SU-DHL-6 (cell line): ENCODE results near the gene ABHD16A.

ENCODE experiments used
- H2AFZ ChIP-seq: fragments of 200-600 bp; sonication (generic); 2 replicates; pipeline ENCODE4 v1.6.1; 2014; ENCODE audit warnings: low read depth, mild to moderate bottlenecking, moderate library complexity, mixed read lengths, antibody characterized with exemption, low read length; ENCODE audit not compliant: severe bottlenecking
- H3F3A ChIP-seq: fragments of 200-600 bp; shearing (Covaris generic); 2 replicates; pipeline ENCODE4 v1.6.0; 2016; ENCODE audit warnings: antibody characterized with exemption, mild to moderate bottlenecking; ENCODE audit not compliant: insufficient read depth
- H3K27ac ChIP-seq: fragments of 200-600 bp; sonication (generic); 2 replicates; pipeline ENCODE4 v1.5.1; 2016; ENCODE audit warnings: low read depth, mild to moderate bottlenecking, low read length, moderate library complexity, mixed read lengths
- H3K27me3 ChIP-seq: fragments of 200-600 bp; sonication (generic), shearing (Covaris generic); 2 replicates; pipeline ENCODE4 v1.6.0; 2014; ENCODE audit warnings: mild to moderate bottlenecking, low read length
- H3K36me3 ChIP-seq: fragments of 200-600 bp; sonication (generic); 2 replicates; pipeline ENCODE4 v1.6.1; 2014; ENCODE audit warnings: mild to moderate bottlenecking, low read length, mixed read lengths
- H3K4me2 ChIP-seq: fragments of 300-600, 200-600 bp; shearing (Covaris generic), sonication (generic); 2 replicates; pipeline ENCODE4 v1.6.0; 2014; ENCODE audit warnings: low read length, low read depth, mild to moderate bottlenecking; ENCODE audit not compliant: poor library complexity, severe bottlenecking
- H3K4me3 ChIP-seq: fragments of 200-600 bp; sonication (generic); 2 replicates; pipeline ENCODE4 v1.5.1; 2014; ENCODE audit warnings: antibody characterized with exemption, low read length, mild to moderate bottlenecking, mixed read lengths; ENCODE audit not compliant: insufficient read depth, poor library complexity, severe bottlenecking
- H3K79me2 ChIP-seq: fragments of 200-600 bp; sonication (generic); 2 replicates; pipeline ENCODE4 v1.6.1; 2014; ENCODE audit warnings: mild to moderate bottlenecking, low read length, moderate library complexity; ENCODE audit not compliant: insufficient read depth
- H3K9ac ChIP-seq: fragments of 200-600 bp; sonication (generic); 2 replicates; pipeline ENCODE4 v1.7.0; 2014; ENCODE audit warnings: mild to moderate bottlenecking, low read length
- H3K9me2 ChIP-seq: fragments of 200-600 bp; sonication (generic); replicated peaks from 2 replicates; pipeline ENCODE4 v1.6.1; 2014; ENCODE audit warnings: low read length; ENCODE audit not compliant: insufficient read depth
- H3K9me3 ChIP-seq: fragments of 200-600 bp; sonication (generic); 2 replicates; pipeline ENCODE4 v1.6.1; 2014; ENCODE audit warnings: low read length, mixed read lengths; ENCODE audit not compliant: insufficient read depth
- H4K20me1 ChIP-seq: fragments of 200-600 bp; sonication (generic); 2 replicates; pipeline ENCODE4 v1.6.1; 2014; ENCODE audit warnings: low read depth, mild to moderate bottlenecking, antibody characterized with exemption, low read length, moderate library complexity, mixed read lengths
- EZH2phosphoT487 ChIP-seq: fragments of 200-600 bp; sonication (generic), shearing (Covaris generic); conservative IDR thresholded peaks from 2 replicates; pipeline ENCODE4 v1.6.1; 2018; ENCODE audit warnings: mild to moderate bottlenecking, antibody characterized with exemption, low read length, moderate library complexity, mixed read lengths
- TF ChIP-seq, protein P1 (sequence below): fragments of 200-600 bp; sonication (generic); IDR thresholded peaks from one replicate; pipeline ENCODE4 v1.5.1; 2017; ENCODE audit warnings: antibody characterized with exemption, mild to moderate bottlenecking, low read length, moderate library complexity; ENCODE audit not compliant: insufficient read depth, poor library complexity, severe bottlenecking

Gene ABHD16A

DNA sequence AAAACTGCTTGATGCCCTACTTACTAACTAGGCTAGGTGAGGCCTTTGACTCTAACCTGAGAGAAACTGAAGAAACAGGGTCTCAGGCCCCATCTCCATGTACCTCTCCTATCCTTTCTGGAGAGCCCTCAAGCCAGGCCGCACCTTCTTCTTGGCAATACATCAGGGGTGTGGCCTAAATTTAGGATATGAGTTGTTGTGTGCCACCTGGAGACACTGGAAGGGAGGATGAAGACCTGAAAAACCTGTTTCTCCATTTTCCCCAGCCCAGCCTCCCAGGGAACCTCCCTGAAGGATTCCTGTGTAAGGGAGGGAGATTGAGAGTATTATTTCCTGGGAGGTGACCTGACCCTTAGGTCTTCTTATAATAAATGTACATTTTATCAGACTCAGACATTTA is 15.1 kb upstream of the ABHD16A start:
- Histone ChIP-seq H4K20me1 (no peaks in the 10 kb centered on the region), H3K9ac (no peak overlapping the region), H2AFZ (no peak overlapping the region), H3K9me2 (no peaks in the 10 kb centered on the region), H3K27ac (no peak overlapping the region), H3K9me3 (no peaks in the 10 kb centered on the region), H3K36me3 (no peaks in the 10 kb centered on the region), H3K4me2 (no peak overlapping the region), H3K79me2 (no peaks in the 10 kb centered on the region), H3K27me3 (no peaks in the 10 kb centered on the region), H3K4me3 (no peak overlapping the region), H3F3A (no peaks in the 10 kb centered on the region)
- TF ChIP-seq EZH2phosphoT487: no peak
- TF ChIP-seq, protein P1, sequence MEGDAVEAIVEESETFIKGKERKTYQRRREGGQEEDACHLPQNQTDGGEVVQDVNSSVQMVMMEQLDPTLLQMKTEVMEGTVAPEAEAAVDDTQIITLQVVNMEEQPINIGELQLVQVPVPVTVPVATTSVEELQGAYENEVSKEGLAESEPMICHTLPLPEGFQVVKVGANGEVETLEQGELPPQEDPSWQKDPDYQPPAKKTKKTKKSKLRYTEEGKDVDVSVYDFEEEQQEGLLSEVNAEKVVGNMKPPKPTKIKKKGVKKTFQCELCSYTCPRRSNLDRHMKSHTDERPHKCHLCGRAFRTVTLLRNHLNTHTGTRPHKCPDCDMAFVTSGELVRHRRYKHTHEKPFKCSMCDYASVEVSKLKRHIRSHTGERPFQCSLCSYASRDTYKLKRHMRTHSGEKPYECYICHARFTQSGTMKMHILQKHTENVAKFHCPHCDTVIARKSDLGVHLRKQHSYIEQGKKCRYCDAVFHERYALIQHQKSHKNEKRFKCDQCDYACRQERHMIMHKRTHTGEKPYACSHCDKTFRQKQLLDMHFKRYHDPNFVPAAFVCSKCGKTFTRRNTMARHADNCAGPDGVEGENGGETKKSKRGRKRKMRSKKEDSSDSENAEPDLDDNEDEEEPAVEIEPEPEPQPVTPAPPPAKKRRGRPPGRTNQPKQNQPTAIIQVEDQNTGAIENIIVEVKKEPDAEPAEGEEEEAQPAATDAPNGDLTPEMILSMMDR: no peak

DNA sequence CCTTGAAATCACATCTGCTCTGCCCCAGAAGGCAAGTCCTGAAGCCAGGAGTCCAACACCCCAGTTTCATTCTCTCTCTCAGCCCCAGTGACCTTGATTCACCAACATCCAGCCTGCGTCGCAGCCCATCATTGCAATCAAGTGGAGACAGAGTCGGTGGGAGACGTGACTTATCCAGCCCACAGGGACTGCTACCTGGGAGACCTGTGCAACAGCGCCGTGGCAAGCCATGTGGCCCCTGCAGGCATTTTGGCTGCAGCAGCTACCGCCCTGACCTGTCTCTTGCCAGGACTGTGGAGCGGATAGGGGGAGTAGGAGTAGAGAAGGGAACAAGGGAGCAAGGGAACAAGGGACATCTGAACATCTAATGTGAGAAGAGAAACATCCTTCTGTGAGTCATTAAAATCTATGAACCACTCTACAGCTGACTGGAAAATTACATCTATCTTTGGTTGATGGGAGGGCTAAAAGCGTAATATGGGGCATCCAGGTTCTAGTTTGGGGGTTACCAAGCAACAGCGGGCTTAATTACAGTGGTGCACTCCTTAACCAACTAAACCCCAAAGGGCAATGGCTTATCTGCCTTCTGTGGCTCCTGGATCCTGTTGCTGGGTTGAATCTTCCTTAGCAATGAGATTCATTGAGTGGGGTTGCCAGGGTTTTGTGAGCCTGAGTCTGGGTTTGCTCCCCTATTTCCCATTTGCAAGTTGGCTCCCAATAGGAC is 14.5 kb upstream of the ABHD16A start:
- Histone ChIP-seq H3K27ac (no peak overlapping the region), H3K4me2 (no peak overlapping the region), H4K20me1 (no peaks in the 10 kb centered on the region), H3F3A (no peaks in the 10 kb centered on the region), H3K9me2 (no peaks in the 10 kb centered on the region), H3K9me3 (no peaks in the 10 kb centered on the region), H3K9ac (no peak overlapping the region), H3K36me3 (no peaks in the 10 kb centered on the region), H3K27me3 (no peaks in the 10 kb centered on the region), H2AFZ (no peak overlapping the region), H3K79me2 (no peaks in the 10 kb centered on the region), H3K4me3 (no peak overlapping the region)
- no peak for TF ChIP-seq EZH2phosphoT487
- TF ChIP-seq, protein P1: no peak

DNA sequence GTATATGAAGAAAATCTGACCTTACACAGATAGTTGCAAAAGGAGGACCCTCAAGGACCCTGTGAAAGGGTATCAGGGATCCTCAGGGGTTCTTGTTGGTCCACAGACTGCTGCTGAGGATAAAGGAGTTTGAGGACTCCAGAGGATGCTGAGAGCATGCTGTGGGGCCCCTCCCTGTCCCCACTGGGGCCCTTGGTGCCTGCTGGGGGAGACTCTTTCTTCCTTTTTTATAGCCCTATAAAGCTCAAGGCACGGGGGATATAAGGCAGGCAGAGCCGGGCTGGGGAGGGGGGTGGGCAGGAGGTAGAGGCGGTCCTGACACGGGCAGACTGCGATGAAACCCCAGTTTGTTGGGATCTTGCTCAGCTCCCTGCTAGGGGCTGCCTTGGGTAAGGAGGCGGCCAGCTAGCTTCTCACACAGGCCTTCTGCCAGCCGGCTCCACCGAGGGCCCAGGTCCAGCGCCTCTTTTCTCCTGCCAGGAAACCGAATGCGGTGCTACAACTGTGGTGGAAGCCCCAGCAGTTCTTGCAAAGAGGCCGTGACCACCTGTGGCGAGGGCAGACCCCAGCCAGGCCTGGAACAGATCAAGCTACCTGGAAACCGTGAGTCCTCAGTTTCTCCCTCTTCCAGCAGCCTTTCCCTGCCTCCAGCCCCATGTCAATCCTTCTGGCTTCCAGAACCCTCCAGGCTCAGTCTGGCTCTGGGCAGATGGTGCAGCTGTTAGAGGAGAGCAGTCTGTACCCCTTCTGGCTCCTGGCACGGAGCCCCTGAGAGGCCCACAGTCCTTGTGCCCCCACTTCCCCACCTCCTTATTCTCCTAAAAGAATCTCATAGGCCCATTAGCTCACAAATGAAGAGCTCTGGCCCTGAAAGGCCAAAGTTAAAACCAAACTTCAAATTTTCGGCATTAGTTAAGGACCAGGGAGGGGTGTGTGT is 12.2 kb upstream of the ABHD16A start, which contains the start of gene LY6G6D:
Gene LY6G6D, plus strand, starts transcription at position 327 of the 937 bp plus-strand sequence. Its CDS starts 8 bp downstream, at position 335.
- Histone ChIP-seq H3K4me2 (no peak within 1 kb of the TSS), H3F3A (no peaks in the 10 kb centered on the region), H3K36me3 (no peaks in the 10 kb centered on the region), H3K9me3 (no peaks in the 10 kb centered on the region), H3K27ac (no peak within 1 kb of the TSS), H3K79me2 (no peaks in the 10 kb centered on the region), H3K9ac (no peak within 1 kb of the TSS), H3K4me3 (no peak within 1 kb of the TSS), H3K27me3 (no peaks in the 10 kb centered on the region), H4K20me1 (no peaks in the 10 kb centered on the region), H2AFZ (no peak within 1 kb of the TSS), H3K9me2 (no peaks in the 10 kb centered on the region)
- TF ChIP-seq, protein P1: no peak
- no peak for TF ChIP-seq EZH2phosphoT487
